Measurements from ENCODE around the gene CTSE.

CTSE gene

GRCh38 chr1:205963352-205964155, 60.1 kb downstream of the CTSE start:
- DNase-seq (ENCODE audit: extremely low read depth, low read depth), result no peak
- no peak for TF ChIP-seq CTCF (IDR thresholded peaks at IDR 0.05; ENCODE audit: low read depth, low read length)

- DNase-seq (ENCODE audit: extremely low read depth, low read depth), result no peak
- TF ChIP-seq CTCF (IDR thresholded peaks at IDR 0.05; ENCODE audit: low read depth, low read length), result no peak
Observed at GRCh38 chr1:205962821-205963221, 60.9 kb downstream of the CTSE start.

GRCh38 chr1:205961991-205962820, 61.5 kb downstream of the CTSE start:
- no peak for TF ChIP-seq CTCF (IDR thresholded peaks at IDR 0.05; ENCODE audit: low read depth, low read length)
- no peak for DNase-seq (ENCODE audit: extremely low read depth, low read depth)

GRCh38 chr1:205961405-205961804, 62.3 kb downstream of the CTSE start:
- no peak for DNase-seq (ENCODE audit: extremely low read depth, low read depth)
- TF ChIP-seq CTCF (IDR thresholded peaks at IDR 0.05; ENCODE audit: low read depth, low read length), result no peak

- DNase-seq (ENCODE audit: extremely low read depth, low read depth), result no peak
- no peak for TF ChIP-seq CTCF (IDR thresholded peaks at IDR 0.05; ENCODE audit: low read depth, low read length)
Observed at GRCh38 chr1:205959789-205960188, 63.9 kb downstream of the CTSE start.

Data from AG09319 (cell line).